Kasumi-1 (cell line): ENCODE data around the gene C1QBP.
"Not testable (repeated sequence)": the region's sequence is repeated elsewhere in the genome, so short reads cannot be mapped to it uniquely, and the experiment has no call there.

Source experiments
- DNase-seq, 2 experiments: peaks; one replicate each; lab custom pipeline; 2025; lab: John Stamatoyannopoulos, UW

C1QBP gene

GRCh38 chr17:5431949-5432556, 6.9 kb downstream of the C1QBP start:
- DNase-seq = no peak

GRCh38 chr17:5431234-5431633, 7.7 kb downstream of the C1QBP start:
- DNase-seq = not testable (repeated sequence)

- no peak for DNase-seq
Observed at GRCh38 chr17:5430413-5430999, 8.4 kb downstream of the C1QBP start.

GRCh38 chr17:5429191-5429887, 9.6 kb downstream of the C1QBP start:
- DNase-seq = no peak

GRCh38 chr17:5425826-5426225, 13.1 kb downstream of the C1QBP start:
- DNase-seq = no peak

- DNase-seq = no peak
Observed at GRCh38 chr17:5424909-5425308, 14.0 kb downstream of the C1QBP start.

GRCh38 chr17:5422505-5422904, 16.4 kb downstream of the C1QBP start:
- no peak for DNase-seq

- peak; percentile 72 to 80 for DNase-seq
Observed at GRCh38 chr17:5419959-5420653, 18.8 kb downstream of the C1QBP start, which contains the start of gene RPAIN. Gene RPAIN, plus strand, starts transcription at chr17:5420182. Its CDS starts 29 bp downstream, at chr17:5420211.

GRCh38 chr17:5419356-5419958, 19.5 kb downstream of the C1QBP start, which contains the start of gene NUP88:
Gene NUP88, minus strand, starts transcription at chr17:5419662. Its CDS starts 12 bp downstream, at chr17:5419650.
- DNase-seq = peak; percentile 89 to 91

- peak; percentile 23 to 57 for DNase-seq
Observed at GRCh38 chr17:5418858-5419355, 20.0 kb downstream of the C1QBP start.

GRCh38 chr17:5416901-5417300, 22.1 kb downstream of the C1QBP start:
- no peak for DNase-seq

- DNase-seq = no peak
Observed at GRCh38 chr17:5413682-5414081, 25.3 kb downstream of the C1QBP start.

- no peak for DNase-seq
Observed at GRCh38 chr17:5410594-5411272, 28.2 kb downstream of the C1QBP start.

- DNase-seq = no peak
Observed at GRCh38 chr17:5408186-5408585, 30.8 kb downstream of the C1QBP start.

GRCh38 chr17:5405400-5405799, 33.6 kb downstream of the C1QBP start:
- no peak for DNase-seq

- DNase-seq = no peak
Observed at GRCh38 chr17:5399767-5400166, 39.2 kb downstream of the C1QBP start.

GRCh38 chr17:5396612-5397011, 42.3 kb downstream of the C1QBP start:
- DNase-seq = no peak

GRCh38 chr17:5391678-5392077, 47.3 kb downstream of the C1QBP start:
- no peak for DNase-seq
